Kidney (tissue), 14 donors: Measurements from ENCODE around the gene HSD3B7. TPM values are rescaled to one million over a fixed set of nuclear protein-coding genes. Genes with fewer than 3 reads are reported as not detected.

Experiments
- DNase-seq, 5 donors: peaks; one replicate each; pipeline ENCODE4 v3.0.0-alpha.2; 2013 to 2020
- FAIRE-seq: peaks from 2 replicates; lab custom pipeline; 2012; peaks lifted over from hg19 to GRCh38; lab: Jason Lieb, UNC
- H3K27ac ChIP-seq, 2 donors: one replicate each; pipeline ENCODE4 v1.7.0; 2013; ENCODE audit warnings: low read depth in 2 of 2, low read length in 2 of 2, inconsistent platforms in 1 of 2
- H3K27me3 ChIP-seq: one replicate; pipeline ENCODE4 v1.7.1; 2013; ENCODE audit warnings: low read length, inconsistent platforms; ENCODE audit not compliant: control insufficient read depth, insufficient read depth
- H3K36me3 ChIP-seq, 3 donors: one replicate each; pipeline versions ENCODE4 v1.7.0 to v1.7.1; 2013; ENCODE audit warnings: low read length in 3 of 3, control low read depth in 1 of 3, inconsistent platforms in 1 of 3; ENCODE audit not compliant: insufficient read depth in 3 of 3, control insufficient read depth in 2 of 3
- H3K4me1 ChIP-seq, 3 donors: one replicate each; pipeline versions ENCODE4 v1.7.0 to v1.7.1; 2013; ENCODE audit warnings: low read length in 3 of 3, inconsistent platforms in 1 of 3, low read depth in 1 of 3; ENCODE audit not compliant: control insufficient read depth in 2 of 3, insufficient read depth in 2 of 3
- H3K4me3 ChIP-seq, 3 donors: one replicate each; pipeline versions ENCODE4 v1.7.0 to v1.8.1; 2013; ENCODE audit warnings: low read length in 3 of 3, control low read depth in 1 of 3, inconsistent platforms in 1 of 3
- H3K9ac ChIP-seq, 3 donors: one replicate each; pipeline versions ENCODE4 v1.7.0 to v1.7.1; 2013; ENCODE audit warnings: low read length in 3 of 3, control low read depth in 1 of 3, inconsistent platforms in 1 of 3
- H3K9me3 ChIP-seq, 3 donors: one replicate each; pipeline versions ENCODE4 v1.7.0 to v1.7.1; 2013; ENCODE audit warnings: low read length in 3 of 3, control low read depth in 1 of 3, inconsistent platforms in 1 of 3; ENCODE audit not compliant: control insufficient read depth in 2 of 3, insufficient read depth in 1 of 3
- intact Hi-C: fragments of 100-400 bp; cut with DNase I; formaldehyde crosslinking; loops from one replicate; pipeline ENCODE4 v1.11.1; 2022
- polyA plus RNA-seq: library from polyadenylated mRNA; stranded (reverse); fragments of 350-450 nt; fragmentation: Illumina TruSeq; extraction: RNeasy Lipid Tissue Mini Kit (QIAGEN cat#74804); gene quantifications from one replicate; pipeline ENCODE4 v1.2.3, GENCODE V29; 2014; ENCODE audit warnings: low read depth, low replicate concordance; ENCODE audit not compliant: insufficient read depth
- total RNA-seq: library from RNA; stranded (reverse); fragmentation: NEBNext Ultra II Directional; extraction: Animal tissue kit (Norgen Biotek cat#: 25700); gene quantifications from one replicate; pipeline ENCODE4 v1.2.1, GENCODE V29; 2021
- TF ChIP-seq, protein P1 (sequence below): IDR thresholded peaks from 3 replicates; pipeline ENCODE4 v1.5.1; 2012; ENCODE audit warnings: mild to moderate bottlenecking, moderate library complexity, borderline replicate concordance; ENCODE audit not compliant: insufficient read depth; ENCODE audit errors: extremely low read depth
- donor health status: control.
- donor health status: control.
- donor health status: control.
- donor health status: control.
- donor health status: control.
- donor health status: DM: yes; HTN: yes; CAD: no.
- donor health status: Normal renal cell carcinoma (clear cell type).

HSD3B7 gene
- total and polyA plus RNA-seq, 2 donors from 2014 or later = 24.4 to 40.5 TPM

DNA sequence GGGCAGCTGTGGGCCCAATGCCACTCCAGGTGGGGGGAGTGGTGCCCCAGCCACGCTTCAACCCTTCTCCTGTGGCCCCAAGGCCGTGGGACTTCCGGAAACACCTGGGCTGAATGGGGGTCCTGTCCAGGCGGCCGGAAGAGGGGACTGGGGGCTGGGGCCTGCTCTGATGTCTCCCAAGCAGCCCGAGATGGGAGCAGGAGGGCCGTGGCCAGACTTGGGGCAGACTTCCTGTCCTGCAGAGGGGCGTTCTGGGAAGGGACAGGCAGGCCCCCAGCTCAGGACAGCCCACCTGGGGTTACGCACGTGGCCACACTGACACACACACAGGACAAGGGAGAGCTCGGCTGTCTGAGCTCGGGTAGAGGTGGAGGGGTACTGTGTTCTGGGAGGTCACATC, 5.1 kb downstream of the HSD3B7 start:
- TF ChIP-seq, protein P1, sequence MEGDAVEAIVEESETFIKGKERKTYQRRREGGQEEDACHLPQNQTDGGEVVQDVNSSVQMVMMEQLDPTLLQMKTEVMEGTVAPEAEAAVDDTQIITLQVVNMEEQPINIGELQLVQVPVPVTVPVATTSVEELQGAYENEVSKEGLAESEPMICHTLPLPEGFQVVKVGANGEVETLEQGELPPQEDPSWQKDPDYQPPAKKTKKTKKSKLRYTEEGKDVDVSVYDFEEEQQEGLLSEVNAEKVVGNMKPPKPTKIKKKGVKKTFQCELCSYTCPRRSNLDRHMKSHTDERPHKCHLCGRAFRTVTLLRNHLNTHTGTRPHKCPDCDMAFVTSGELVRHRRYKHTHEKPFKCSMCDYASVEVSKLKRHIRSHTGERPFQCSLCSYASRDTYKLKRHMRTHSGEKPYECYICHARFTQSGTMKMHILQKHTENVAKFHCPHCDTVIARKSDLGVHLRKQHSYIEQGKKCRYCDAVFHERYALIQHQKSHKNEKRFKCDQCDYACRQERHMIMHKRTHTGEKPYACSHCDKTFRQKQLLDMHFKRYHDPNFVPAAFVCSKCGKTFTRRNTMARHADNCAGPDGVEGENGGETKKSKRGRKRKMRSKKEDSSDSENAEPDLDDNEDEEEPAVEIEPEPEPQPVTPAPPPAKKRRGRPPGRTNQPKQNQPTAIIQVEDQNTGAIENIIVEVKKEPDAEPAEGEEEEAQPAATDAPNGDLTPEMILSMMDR = no peak
- no peak overlapping the region for H3K9ac ChIP-seq
- H3K27me3 ChIP-seq = no peaks in the 10 kb centered on the region
- no peaks in the 10 kb centered on the region for H3K9me3 ChIP-seq
- H3K4me3 ChIP-seq = no peak overlapping the region
- DNase-seq = no peak
- no peak overlapping the region for H3K27ac ChIP-seq
- intact Hi-C loops = no loop called here
- H3K36me3 ChIP-seq = no peaks in the 10 kb centered on the region
- no peak for FAIRE-seq
- peaks cover 0 to 8% (median 5%) of the 10 kb centered on the region in 3 donors for H3K4me1 ChIP-seq

DNA sequence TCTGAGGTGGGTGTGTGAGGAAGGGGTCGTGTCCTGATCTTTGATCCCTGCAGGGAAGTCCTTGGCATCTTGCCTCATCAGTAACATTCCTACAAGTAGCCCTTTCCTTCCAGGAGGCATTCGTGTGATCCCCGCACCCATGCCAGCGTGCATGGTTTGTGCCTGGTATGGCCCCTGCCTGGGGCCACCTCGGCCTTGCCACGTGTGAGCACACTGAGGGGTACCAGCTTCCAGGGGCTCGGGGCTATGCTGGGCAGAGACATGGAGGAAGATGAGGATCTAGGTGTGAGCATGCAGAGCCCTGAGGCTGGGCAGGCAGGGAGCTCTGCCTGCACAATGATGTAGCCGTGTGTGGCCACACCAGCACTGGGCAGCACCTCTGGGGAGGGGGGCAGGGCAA, 6.0 kb downstream of the HSD3B7 start:
- TF ChIP-seq, protein P1 = no peak
- Histone ChIP-seq H3K4me1 (peaks cover 0 to under 1% (median 0%) of the 10 kb centered on the region in 3 donors), H3K36me3 (no peaks in the 10 kb centered on the region), H3K27me3 (no peaks in the 10 kb centered on the region), H3K4me3 (no peak overlapping the region), H3K9me3 (no peaks in the 10 kb centered on the region), H3K9ac (no peak overlapping the region), H3K27ac (no peak overlapping the region)
- DNase-seq = no peak
- intact Hi-C loops = no loop called here
- no peak for FAIRE-seq

DNA sequence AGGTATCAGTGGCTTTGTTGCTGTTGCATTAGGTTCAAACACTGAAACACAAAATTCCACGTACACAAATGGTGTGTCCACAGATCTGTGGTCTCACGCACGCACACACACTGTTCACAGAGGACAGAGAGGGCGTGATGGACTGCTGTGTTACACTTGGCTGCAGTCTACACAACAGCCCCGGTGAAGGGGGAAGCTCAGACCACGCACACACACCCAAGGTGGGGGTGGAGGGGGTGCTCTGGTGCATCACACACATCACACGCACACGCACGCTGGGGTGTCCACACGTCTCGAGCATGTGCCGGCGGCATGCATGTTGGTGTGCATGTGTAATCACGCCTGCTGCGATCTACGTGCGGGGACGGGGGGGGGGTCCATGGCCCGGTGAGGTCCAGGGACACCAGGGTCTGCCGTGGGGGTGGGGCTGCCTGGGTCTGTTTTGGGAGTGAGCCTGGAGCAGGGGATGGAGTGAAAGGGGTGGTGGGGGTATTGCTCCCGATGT, 7.3 kb downstream of the HSD3B7 start:
- H3K4me1 ChIP-seq = peaks cover 0 to 3% (median 0%) of the 10 kb centered on the region in 3 donors
- no peak for FAIRE-seq
- H3K4me3 ChIP-seq = no peak overlapping the region
- H3K27ac ChIP-seq = no peak overlapping the region
- no peak overlapping the region for H3K9ac ChIP-seq
- H3K9me3 ChIP-seq = no peaks in the 10 kb centered on the region
- peaks cover 2% of the 10 kb centered on the region for H3K27me3 ChIP-seq
- intact Hi-C loops = no loop called here
- TF ChIP-seq, protein P1 = no peak
- no peaks in the 10 kb centered on the region for H3K36me3 ChIP-seq
- DNase-seq = no peak
